Panc1 (cell line): Measurements from ENCODE around the gene PTPN11. TPM values are rescaled to one million over a fixed set of nuclear protein-coding genes. Genes with fewer than 3 reads are reported as not detected.

Source experiments
- ATAC-seq: fragments of 200-7000 bp; cut with Tn5 transposase; 2 replicates; pipeline ENCODE4 v1.9.1; 2020; ENCODE audit warnings: mild to moderate bottlenecking, moderate library complexity
- BruUV-seq: library from RNA; stranded (reverse); fragments of 400-500 nt; replicated peaks from 2 replicates; lab custom pipeline; 2021; lab: Mats Ljungman, UMichigan
- CTCF ChIA-PET: fragments of 300-600 bp; sonication (Branson Sonifier 250); formaldehyde crosslinking; loops from one replicate; lab custom pipeline; 2022; ENCODE audit warnings: antibody characterized with exemption; lab: Charles Lee
- POLR2A ChIA-PET: fragments of 300-600 bp; sonication (Branson Sonifier 250); formaldehyde crosslinking; loops from one replicate; lab custom pipeline; 2022; ENCODE audit warnings: antibody characterized with exemption; lab: Charles Lee
- DNase-seq: peaks from one replicate; pipeline ENCODE4 v3.0.0-alpha.2; 2010; ENCODE audit warnings: low read depth, low spot score
- H3K27ac ChIP-seq: 2 replicates; pipeline ENCODE4 v1.5.1; 2011; ENCODE audit warnings: mild to moderate bottlenecking, low read length, inconsistent platforms
- H3K27me3 ChIP-seq: fragments of 200-500 bp; sonication (Bioruptor generic); 2 replicates; pipeline ENCODE4 v1.6.0; 2014; ENCODE audit warnings: low read length, inconsistent platforms; ENCODE audit not compliant: control insufficient read depth, insufficient read depth
- H3K36me3 ChIP-seq: fragments of 200-500 bp; sonication (Bioruptor generic); 2 replicates; pipeline ENCODE4 v1.5.1; 2014; ENCODE audit warnings: inconsistent platforms, mild to moderate bottlenecking, low read length, moderate library complexity; ENCODE audit not compliant: control insufficient read depth, insufficient read depth
- H3K4me1 ChIP-seq: 2 replicates; pipeline ENCODE4 v1.5.1; 2011; ENCODE audit warnings: inconsistent platforms, mild to moderate bottlenecking, low read length, moderate library complexity; ENCODE audit not compliant: control insufficient read depth, insufficient read depth
- H3K4me3 ChIP-seq, 2 experiments: 2 replicates each; pipeline ENCODE4 v1.5.1; 2011 to 2012; ENCODE audit warnings: low read depth in 2 of 2, low read length in 2 of 2, mild to moderate bottlenecking in 2 of 2, inconsistent platforms in 1 of 2, moderate library complexity in 1 of 2
- H3K9me3 ChIP-seq: fragments of 200-500 bp; sonication (Bioruptor generic); 2 replicates; pipeline ENCODE4 v1.5.1; 2014; ENCODE audit warnings: low read depth, mild to moderate bottlenecking, inconsistent platforms, low read length, moderate library complexity; ENCODE audit not compliant: control insufficient read depth, insufficient read depth
- CTCF ChIP-seq: fragments of 450-650 bp; IDR thresholded peaks from 2 replicates; pipeline ENCODE4 v1.5.1; 2017; ENCODE audit warnings: mild to moderate bottlenecking
- POLR2AphosphoS5 ChIP-seq: IDR thresholded peaks from 2 replicates; pipeline ENCODE4 v1.6.1; 2012; ENCODE audit warnings: mild to moderate bottlenecking, low read depth, low read length, moderate library complexity
- REST ChIP-seq, 2 experiments: IDR thresholded peaks; 2 replicates each; pipeline ENCODE4 v1.6.1; 2011 to 2012; ENCODE audit warnings: low read depth in 2 of 2, control low read depth in 1 of 2, low read length in 1 of 2, mild to moderate bottlenecking in 1 of 2, moderate library complexity in 1 of 2; ENCODE audit not compliant: insufficient read depth in 1 of 2
- SIN3A ChIP-seq: IDR thresholded peaks from 2 replicates; pipeline ENCODE4 v1.6.1; 2012; ENCODE audit warnings: low read depth, mild to moderate bottlenecking, low read length, moderate library complexity, borderline replicate concordance; ENCODE audit not compliant: insufficient read depth
- TCF7L2 ChIP-seq: IDR thresholded peaks from 2 replicates; pipeline ENCODE4 v1.6.1; 2011; ENCODE audit warnings: mild to moderate bottlenecking, low read depth, low read length, inconsistent platforms
- in situ Hi-C: cut with HindIII; loops from 2 replicates; pipeline ENCODE4 v1.10.0; 2016; ENCODE audit warnings: low sequenced_read_pairs, low pct_unique_long_range_greater_than_20kb
- intact Hi-C: fragments of 100-400 bp; cut with micrococcal nuclease; formaldehyde crosslinking; loops from one replicate; pipeline ENCODE4 v1.10.0; 2022; ENCODE audit not compliant: unreplicated experiment
- total RNA-seq: library from RNA; stranded (reverse); gene quantifications from one replicate; pipeline ENCODE4 v1.2.1, GENCODE V29; 2021; ENCODE audit not compliant: unreplicated experiment

The PTPN11 gene
- total RNA-seq, 1 experiment from 2014 or later = 139 TPM

- Histone ChIP-seq H3K36me3 (no peaks in the 10 kb centered on the region), H3K4me3 (no peak overlapping the region), H3K27me3 (no peaks in the 10 kb centered on the region), H3K9me3 (no peaks in the 10 kb centered on the region), H3K4me1 (no peaks in the 10 kb centered on the region), H3K27ac (no peak overlapping the region)
- TF ChIP-seq TCF7L2 (no peak), SIN3A (no peak), REST (IDR thresholded peaks at IDR 0.05; ENCODE audit: insufficient read depth in 1 of 2, low read depth in 2 of 2, low read length in 1 of 2) (no peak), POLR2AphosphoS5 (no peak), CTCF (no peak)
- no TSS peak for BruUV-seq
- in situ Hi-C loops = no loop called here
- DNase-seq = no peak
- POLR2A ChIA-PET = no interaction called here
- CTCF ChIA-PET = no interaction called here
- intact Hi-C loops = no loop called here
- no peak for ATAC-seq
Observed at GRCh38 chr12:112466835-112467234, 48.1 kb downstream of the PTPN11 start.

- ATAC-seq (no peak), DNase-seq (no peak)
- POLR2A ChIA-PET = no interaction called here
- BruUV-seq = no TSS peak
- in situ Hi-C loops = no loop called here
- Histone ChIP-seq H3K9me3 (no peaks in the 10 kb centered on the region), H3K27me3 (no peaks in the 10 kb centered on the region), H3K4me3 (no peak overlapping the region), H3K4me1 (no peaks in the 10 kb centered on the region), H3K36me3 (no peaks in the 10 kb centered on the region; the same call in 1 of the 2 replicates), H3K27ac (no peak overlapping the region)
- intact Hi-C loops = no loop called here
- CTCF ChIA-PET = no interaction called here
- TF ChIP-seq POLR2AphosphoS5 (no peak), SIN3A (no peak), CTCF (no peak), TCF7L2 (no peak), REST (IDR thresholded peaks at IDR 0.05; ENCODE audit: insufficient read depth in 1 of 2, low read depth in 2 of 2, low read length in 1 of 2) (no peak)
Observed at GRCh38 chr12:112468046-112468445, 49.3 kb downstream of the PTPN11 start.
